Common myeloid progenitor, CD34-positive (primary cell): ENCODE results near the gene TRERF1.

Experiments used
- CTCF ChIA-PET: fragments of 350-600 bp; sonication (Branson Sonifier 250); formaldehyde crosslinking; loops from one replicate; lab custom pipeline; 2021; ENCODE audit warnings: antibody characterized with exemption; lab: Charles Lee
- POLR2A ChIA-PET: fragments of 350-600 bp; sonication (Branson Sonifier 250); formaldehyde crosslinking; loops from one replicate; lab custom pipeline; 2021; ENCODE audit warnings: antibody characterized with exemption; lab: Charles Lee
- DNase-seq, 3 donors: peaks; one replicate each; pipeline versions ENCODE4 v3.0.0 to v3.0.0-alpha.2; 2013
- H3K27ac ChIP-seq, 2 experiments: 1 replicate in 1 of 2; 2 replicates in 1 of 2; pipeline ENCODE4 v1.7.0; 2013; ENCODE audit warnings: inconsistent platforms in 2 of 2, low read length in 2 of 2, mild to moderate bottlenecking in 2 of 2, low read depth in 1 of 2, moderate library complexity in 1 of 2; ENCODE audit not compliant: severe bottlenecking in 2 of 2, insufficient read depth in 1 of 2, poor library complexity in 1 of 2
- H3K27me3 ChIP-seq, 5 experiments: replicated peaks in 2 of 5; 1 replicate in 3 of 5; 2 replicates in 2 of 5; pipeline versions ENCODE4 v1.6.1 to v1.7.0; 2013; ENCODE audit warnings: low read length in 4 of 5, mild to moderate bottlenecking in 2 of 5, moderate library complexity in 2 of 5, inconsistent platforms in 1 of 5; ENCODE audit not compliant: insufficient read depth in 5 of 5, control insufficient read depth in 4 of 5
- H3K36me3 ChIP-seq, 4 experiments: 1 replicate in 2 of 4; 2 replicates in 2 of 4; pipeline versions ENCODE4 v1.6.1 to v1.7.0; 2013; ENCODE audit warnings: low read length in 3 of 4, control low read depth in 1 of 4, mild to moderate bottlenecking in 1 of 4; ENCODE audit not compliant: control insufficient read depth in 4 of 4, insufficient read depth in 4 of 4
- H3K4me1 ChIP-seq, 4 experiments: 1 replicate in 3 of 4; 2 replicates in 1 of 4; pipeline versions ENCODE4 v1.6.1 to v1.7.1; 2013; ENCODE audit warnings: low read length in 3 of 4, mild to moderate bottlenecking in 3 of 4, control low read depth in 1 of 4, inconsistent platforms in 1 of 4, moderate library complexity in 1 of 4; ENCODE audit not compliant: control insufficient read depth in 4 of 4, insufficient read depth in 4 of 4; ENCODE audit errors: control extremely low read depth in 1 of 4
- H3K4me3 ChIP-seq, 7 experiments: 1 replicate in 4 of 7; 2 replicates in 3 of 7; pipeline versions ENCODE4 v1.5.1 to v1.7.0; 2013; ENCODE audit warnings: mild to moderate bottlenecking in 7 of 7, low read length in 6 of 7, moderate library complexity in 6 of 7, inconsistent platforms in 2 of 7, low read depth in 2 of 7, control low read depth in 1 of 7; ENCODE audit not compliant: insufficient read depth in 4 of 7, control insufficient read depth in 1 of 7; ENCODE audit errors: extremely low read depth in 1 of 7
- H3K9me3 ChIP-seq, 5 experiments: 1 replicate in 4 of 5; 2 replicates in 1 of 5; pipeline versions ENCODE4 v1.6.1 to v1.7.1; 2013; ENCODE audit warnings: low read length in 4 of 5, mild to moderate bottlenecking in 2 of 5, inconsistent platforms in 1 of 5, low read depth in 1 of 5, moderate library complexity in 1 of 5; ENCODE audit not compliant: control insufficient read depth in 4 of 5, insufficient read depth in 2 of 5; ENCODE audit errors: control extremely low read depth in 1 of 5
- WGBS: methylation state at CpG from one replicate; pipeline ENCODE4 v1.1.5; 2013; ENCODE audit not compliant: insufficient coverage; 5-methylcytosine and 5-hydroxymethylcytosine counted together

The TRERF1 gene

GRCh38 chr6:42297661-42298060 lies 154.1 kb downstream of the TRERF1 start:
- POLR2A ChIA-PET: no interaction called here

GRCh38 chr6:42296614-42297013 lies 155.1 kb downstream of the TRERF1 start:
- Histone ChIP-seq H3K36me3 (peaks cover 2 to 11% (median 5%) of the 10 kb centered on the region in 4 experiments), H3K9me3 (no peaks in the 10 kb centered on the region), H3K27me3 (no peaks in the 10 kb centered on the region), H3K27ac (no peak overlapping the region), H3K4me1 (peaks cover 3 to 15% (median 7%) of the 10 kb centered on the region in 4 experiments), H3K4me3 (no peak overlapping the region)
- ChIA-PET POLR2A (no interaction called here), CTCF (interaction anchor here (5.4 kb wide), 1 partner anchor 12 kb away, joined by 30 read pairs; no protein-coding TSS in a partner anchor)
- DNase-seq: no peak
- WGBS: 100% methylated on average over 2 of the region's 3 CpGs

More at GRCh38 chr6:42297661-42298060, 154.1 kb downstream of the TRERF1 start:
- Histone ChIP-seq H3K27ac (no peak overlapping the region), H3K36me3 (peaks cover 2 to 11% (median 5%) of the 10 kb centered on the region in 4 experiments), H3K4me3 (no peak overlapping the region), H3K4me1 (peaks cover 3 to 15% (median 7%) of the 10 kb centered on the region in 4 experiments), H3K9me3 (no peaks in the 10 kb centered on the region), H3K27me3 (no peaks in the 10 kb centered on the region)
- CTCF ChIA-PET: interaction anchor here (5.4 kb wide), 1 partner anchor 11 kb away, joined by 30 read pairs; no protein-coding TSS in a partner anchor
- no peak for DNase-seq

- no peak overlapping the region for H3K27ac ChIP-seq
- no peak for DNase-seq
- no peaks in the 10 kb centered on the region for H3K9me3 ChIP-seq
- WGBS: 94% methylated on average over 2 of the region's 3 CpGs
- CTCF ChIA-PET: interaction anchor here (1.0 to 5.4 kb wide), 2 partner anchors 13 to 144 kb away, joined by 3 to 30 read pairs; no protein-coding TSS in a partner anchor
- no peaks in the 10 kb centered on the region for H3K27me3 ChIP-seq
- POLR2A ChIA-PET: interaction anchor here (0.6 kb wide), 1 partner anchor 156 kb away, joined by 4 read pairs; the partner anchor contains the start of gene TRERF1
- no peak overlapping the region for H3K4me3 ChIP-seq
- peaks cover 2 to 11% (median 5%) of the 10 kb centered on the region in 4 experiments for H3K36me3 ChIP-seq
- peaks cover 3 to 15% (median 7%) of the 10 kb centered on the region in 4 experiments for H3K4me1 ChIP-seq
These were observed 156.0 kb downstream of the TRERF1 start for GRCh38 chr6:42295677-42296076.

GRCh38 chr6:42295181-42295580 lies 156.5 kb downstream of the TRERF1 start:
- WGBS: no CpG with 5 or more reads among the region's 1 CpG
- DNase-seq: no peak
- Histone ChIP-seq H3K4me3 (no peak overlapping the region), H3K27ac (no peak overlapping the region), H3K9me3 (no peaks in the 10 kb centered on the region), H3K27me3 (no peaks in the 10 kb centered on the region), H3K4me1 (peaks cover 3 to 15% (median 7%) of the 10 kb centered on the region in 4 experiments), H3K36me3 (peaks cover 0 to 8% (median 4%) of the 10 kb centered on the region in 4 experiments)
- ChIA-PET CTCF (interaction anchor here (1.0 to 5.4 kb wide), 3 partner anchors 14 to 144 kb away, joined by 3 to 30 read pairs (median 7); no protein-coding TSS in a partner anchor), POLR2A (interaction anchor here (0.6 kb wide), 1 partner anchor 157 kb away, joined by 4 read pairs; the partner anchor contains the start of gene TRERF1)

- Histone ChIP-seq H3K36me3 (peaks cover 0 to 6% (median 2%) of the 10 kb centered on the region in 4 experiments), H3K9me3 (no peaks in the 10 kb centered on the region), H3K4me1 (peaks cover 3 to 15% (median 7%) of the 10 kb centered on the region in 4 experiments), H3K27ac (no peak overlapping the region), H3K4me3 (no peak overlapping the region), H3K27me3 (no peaks in the 10 kb centered on the region)
- POLR2A ChIA-PET: no interaction called here
- 86% methylated on average over 2 of the region's 3 CpGs for WGBS
- DNase-seq: peak in 2 of 3 donors; percentile 22 to 26
- CTCF ChIA-PET: interaction anchor here (1.0 to 5.4 kb wide), 3 partner anchors 14 to 145 kb away, joined by 3 to 30 read pairs (median 7); no protein-coding TSS in a partner anchor
These were observed 157.0 kb downstream of the TRERF1 start for GRCh38 chr6:42294759-42295158.

GRCh38 chr6:42293386-42293977 lies 158.2 kb downstream of the TRERF1 start:
- POLR2A ChIA-PET: interaction anchor here (0.7 kb wide), 1 partner anchor 429 kb away, joined by 5 read pairs; the partner anchor contains the start of gene PRPH2
- no peak overlapping the region for H3K27ac ChIP-seq
- H3K27me3 ChIP-seq: no peaks in the 10 kb centered on the region
- no peak overlapping the region for H3K4me3 ChIP-seq
- H3K36me3 ChIP-seq: no peaks in the 10 kb centered on the region
- peak; percentile 15 to 27 (median 19) for DNase-seq
- H3K9me3 ChIP-seq: no peaks in the 10 kb centered on the region
- 80% methylated on average over 3 of the region's 5 CpGs for WGBS
- CTCF ChIA-PET: interaction anchor here (1.2 to 5.4 kb wide), 2 partner anchors 15 to 16 kb away, joined by 3 to 30 read pairs; no protein-coding TSS in a partner anchor
- peaks cover 3 to 15% (median 7%) of the 10 kb centered on the region in 4 experiments for H3K4me1 ChIP-seq
